Activated CD4-positive, alpha-beta memory T cell treated with anti-CD3 and anti-CD28 coated beads, Interleukin-2, amount 10 ng/mL, durations not matched to agents 7 days and 5 days (primary cell): ENCODE data around the gene TEX2. TPM values are rescaled to one million over a fixed set of nuclear protein-coding genes. Genes with fewer than 3 reads are reported as not detected.

Experiments
- CTCF ChIA-PET: fragments of 350-600 bp; sonication (Branson Sonifier 250); formaldehyde crosslinking; loops from one replicate; lab custom pipeline; 2021; ENCODE audit warnings: antibody characterized with exemption, inconsistent platforms; lab: Charles Lee
- POLR2A ChIA-PET: fragments of 350-600 bp; sonication (Branson Sonifier 250); formaldehyde crosslinking; loops from one replicate; lab custom pipeline; 2021; ENCODE audit warnings: antibody characterized with exemption; lab: Charles Lee
- DNase-seq: peaks from one replicate; pipeline ENCODE4 v3.0.0-alpha.2; 2020
- H3K27ac Mint-ChIP-seq: one replicate; pipeline ENCODE4 v1.8.0; 2021; ENCODE audit warnings: mild to moderate bottlenecking, mixed read lengths
- H3K27me3 Mint-ChIP-seq: one replicate; pipeline ENCODE4 v1.8.0; 2021; ENCODE audit warnings: mixed read lengths
- H3K36me3 Mint-ChIP-seq: one replicate; pipeline ENCODE4 v1.8.0; 2021; ENCODE audit warnings: low read depth, mixed read lengths
- H3K4me1 Mint-ChIP-seq: one replicate; pipeline ENCODE4 v1.8.0; 2021; ENCODE audit warnings: mixed read lengths
- H3K4me3 Mint-ChIP-seq: one replicate; pipeline ENCODE4 v1.8.0; 2021; ENCODE audit warnings: mild to moderate bottlenecking, mixed read lengths
- H3K9me3 Mint-ChIP-seq: one replicate; pipeline ENCODE4 v1.8.0; 2021; ENCODE audit warnings: mixed read lengths
- total RNA-seq, 2 experiments: library from RNA; stranded (reverse); gene quantifications; one replicate each; pipeline ENCODE4 v1.2.3, GENCODE V29; 2021

Gene TEX2
- total RNA-seq, 2 experiments from 2014 or later, result 10.5 to 12.4 TPM

DNA sequence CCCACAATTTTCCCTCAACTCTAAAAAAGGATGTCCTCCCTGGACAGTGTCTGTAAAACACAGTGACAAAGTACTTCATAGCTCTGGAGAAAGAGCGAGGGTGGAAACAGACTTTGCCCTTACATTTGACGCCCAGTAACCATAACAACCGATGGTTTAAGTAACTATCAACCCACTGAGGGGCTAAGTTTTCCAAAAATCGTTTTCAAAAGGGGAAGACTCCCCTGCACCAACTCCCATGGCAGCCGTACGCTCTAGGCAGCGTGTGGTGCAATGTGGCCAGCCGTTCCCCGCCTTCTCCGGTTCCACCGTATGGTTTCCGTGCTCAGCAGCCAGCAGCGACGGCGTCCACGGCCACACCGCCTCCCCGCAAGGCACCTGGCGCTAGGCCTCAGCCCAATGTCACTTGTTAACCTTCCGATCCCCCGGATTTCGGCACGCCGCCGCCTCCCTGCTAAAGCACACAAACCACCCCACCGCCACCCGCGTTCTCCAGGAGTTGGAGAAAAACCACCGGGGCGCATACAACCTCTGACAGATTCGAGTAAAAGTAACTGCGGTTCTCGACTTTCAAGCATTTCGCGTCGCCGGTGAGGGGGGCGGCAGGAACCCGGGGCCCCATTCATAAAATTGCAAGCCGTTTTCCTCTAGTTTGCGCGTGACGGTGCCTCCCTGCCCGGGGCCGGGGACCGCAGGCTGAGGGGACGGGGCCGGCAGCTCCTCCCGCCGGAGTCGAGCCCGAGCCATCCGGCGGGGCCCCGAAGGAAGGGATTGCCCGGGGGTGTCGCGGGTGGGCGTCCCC lies 661 bp downstream of the TEX2 start:
- Mint-ChIP-seq H3K9me3 (no peaks in the 10 kb centered on the region), H3K4me1 (peaks cover 31% of the 10 kb centered on the region), H3K4me3 (peak overlapping the region; percentile 82), H3K27ac (peak overlapping the region; percentile 73), H3K36me3 (no peaks in the 10 kb centered on the region), H3K27me3 (peaks cover 13% of the 10 kb centered on the region)
- DNase-seq, result peak; percentile 70
- CTCF ChIA-PET, result interaction anchor here (0.8 to 1.5 kb wide), 5 partner anchors 8 to 238 kb away, joined by 3 to 5 read pairs (median 3); no protein-coding TSS in a partner anchor
- POLR2A ChIA-PET, result interaction anchor here (0.8 to 3.4 kb wide), 7 partner anchors 11 to 244 kb away, joined by 3 to 38 read pairs (median 4); partner anchors contain the start of genes CEP95, DDX5 and ERN1

DNA sequence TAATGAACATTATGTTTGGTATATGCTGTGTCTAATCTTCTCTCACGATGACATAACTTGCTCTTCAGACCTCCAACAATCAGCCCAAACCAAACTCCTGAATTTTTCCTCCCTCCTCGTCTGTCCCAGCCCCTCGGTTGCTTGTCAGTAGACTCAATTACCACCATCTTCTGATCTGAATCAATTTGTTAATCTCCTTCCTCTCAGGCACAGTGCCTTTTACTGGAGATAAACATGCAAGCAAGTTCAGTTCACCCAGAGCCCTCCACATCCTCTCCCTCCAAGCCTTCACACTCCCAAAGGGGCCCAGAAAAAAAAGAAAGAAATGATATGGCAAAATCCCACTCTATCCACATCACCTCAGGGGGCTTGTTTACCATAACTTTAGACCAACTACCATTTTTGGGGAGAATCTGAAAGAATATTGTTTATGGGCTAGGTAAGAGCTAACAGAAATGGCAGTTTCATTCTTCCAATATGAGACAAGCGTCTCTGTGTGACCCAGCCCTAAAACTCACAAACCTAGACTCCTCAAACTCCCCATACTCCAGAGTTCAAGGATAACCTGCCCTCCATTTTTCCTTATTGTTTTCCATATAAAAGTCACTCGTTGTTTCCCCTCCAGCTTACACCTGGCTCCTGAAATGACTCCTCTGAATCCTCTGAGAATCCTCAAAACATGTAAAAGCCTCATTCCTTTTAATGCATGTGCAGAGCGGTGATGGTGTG lies 1.5 kb downstream of the TEX2 start:
- Mint-ChIP-seq H3K36me3 (no peaks in the 10 kb centered on the region), H3K27ac (peak overlapping the region; percentile 73), H3K9me3 (no peaks in the 10 kb centered on the region), H3K4me3 (peak overlapping the region; percentile 82), H3K4me1 (peaks cover 31% of the 10 kb centered on the region), H3K27me3 (peaks cover 7% of the 10 kb centered on the region)
- CTCF ChIA-PET, result interaction anchor here (0.8 to 1.2 kb wide), 2 partner anchors 9 to 25 kb away, joined by 3 read pairs; no protein-coding TSS in a partner anchor
- POLR2A ChIA-PET, result interaction anchor here (1.1 to 3.4 kb wide), 2 partner anchors 11 to 114 kb away, joined by 3 to 38 read pairs; no protein-coding TSS in a partner anchor
- no peak for DNase-seq

DNA sequence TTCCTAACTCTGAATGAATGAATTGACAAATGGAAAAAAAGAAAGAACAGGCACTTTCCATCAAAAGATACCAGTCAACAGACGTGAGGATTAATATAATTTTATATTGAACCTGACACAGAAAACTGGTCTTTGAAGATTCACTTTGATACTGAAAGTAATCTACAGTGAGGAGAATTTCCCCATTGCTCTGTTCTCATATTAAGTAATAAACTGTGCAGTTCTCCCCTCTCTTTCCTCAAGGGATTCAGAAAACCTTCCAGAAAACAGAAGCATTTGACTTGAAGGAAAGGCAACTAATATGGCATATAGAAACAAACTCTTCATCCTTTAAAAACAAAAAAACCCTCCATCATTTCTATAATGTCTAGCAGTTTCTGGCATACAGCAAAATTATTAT lies 2.2 kb downstream of the TEX2 start:
- CTCF ChIA-PET, result no interaction called here
- Mint-ChIP-seq H3K9me3 (no peaks in the 10 kb centered on the region), H3K4me1 (peaks cover 31% of the 10 kb centered on the region), H3K27me3 (peaks cover under 1% of the 10 kb centered on the region), H3K36me3 (no peaks in the 10 kb centered on the region), H3K27ac (no peak overlapping the region), H3K4me3 (no peak overlapping the region)
- DNase-seq, result no peak
- POLR2A ChIA-PET, result no interaction called here

DNA sequence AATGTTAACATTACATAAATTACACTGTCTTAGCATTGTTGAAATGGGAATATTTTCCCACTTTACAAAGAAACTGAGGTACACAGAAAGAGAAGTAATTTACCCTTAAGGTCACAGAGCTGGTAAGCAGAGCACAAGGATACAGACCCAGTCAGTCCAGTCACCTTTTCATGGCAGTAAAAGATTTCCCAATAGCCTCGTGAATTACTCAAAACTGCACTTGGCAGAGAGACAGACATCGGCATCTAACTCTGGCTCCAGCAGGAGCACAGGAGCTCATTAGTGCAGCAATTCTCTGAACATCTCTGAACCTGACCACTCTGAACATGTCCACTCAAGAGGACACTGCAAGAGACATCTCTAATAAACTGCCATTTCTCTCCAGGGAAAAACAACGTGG lies 3.1 kb downstream of the TEX2 start:
- Mint-ChIP-seq H3K27me3 (no peaks in the 10 kb centered on the region), H3K4me1 (peaks cover 31% of the 10 kb centered on the region), H3K4me3 (no peak overlapping the region), H3K9me3 (no peaks in the 10 kb centered on the region), H3K27ac (no peak overlapping the region), H3K36me3 (no peaks in the 10 kb centered on the region)
- DNase-seq, result no peak
- POLR2A ChIA-PET, result interaction anchor here (0.8 kb wide), 1 partner anchor 114 kb away, joined by 3 read pairs; no protein-coding TSS in a partner anchor
- CTCF ChIA-PET, result interaction anchor here (0.8 kb wide), 1 partner anchor 20 kb away, joined by 3 read pairs; no protein-coding TSS in a partner anchor

DNA sequence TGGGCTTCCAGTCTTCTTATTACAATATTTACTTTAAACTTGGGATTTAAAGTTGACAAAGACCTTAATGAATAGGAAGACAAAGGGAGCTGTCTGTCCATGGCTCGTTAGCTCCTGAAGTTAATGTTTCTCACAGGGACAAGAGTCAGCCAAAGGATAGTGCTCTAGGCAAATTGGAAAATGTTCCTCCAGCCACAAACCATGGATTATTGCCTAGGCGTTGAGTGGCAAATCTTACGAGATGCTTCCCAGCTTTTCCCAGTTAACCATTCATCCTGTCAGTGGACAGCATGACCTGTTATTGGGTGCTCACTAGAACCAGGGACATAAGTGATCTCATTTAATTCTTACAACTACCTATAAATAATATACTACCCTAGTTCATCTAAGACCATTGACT lies 3.6 kb downstream of the TEX2 start:
- H3K27me3 Mint-ChIP-seq, result no peaks in the 10 kb centered on the region
- peaks cover 30% of the 10 kb centered on the region for H3K4me1 Mint-ChIP-seq
- H3K9me3 Mint-ChIP-seq, result no peaks in the 10 kb centered on the region
- ChIA-PET CTCF (interaction anchor here (0.8 kb wide), 1 partner anchor 20 kb away, joined by 3 read pairs; no protein-coding TSS in a partner anchor), POLR2A (interaction anchor here (0.8 kb wide), 1 partner anchor 114 kb away, joined by 3 read pairs; no protein-coding TSS in a partner anchor)
- H3K4me3 Mint-ChIP-seq, result no peak overlapping the region
- no peaks in the 10 kb centered on the region for H3K36me3 Mint-ChIP-seq
- DNase-seq, result no peak
- H3K27ac Mint-ChIP-seq, result no peak overlapping the region

DNA sequence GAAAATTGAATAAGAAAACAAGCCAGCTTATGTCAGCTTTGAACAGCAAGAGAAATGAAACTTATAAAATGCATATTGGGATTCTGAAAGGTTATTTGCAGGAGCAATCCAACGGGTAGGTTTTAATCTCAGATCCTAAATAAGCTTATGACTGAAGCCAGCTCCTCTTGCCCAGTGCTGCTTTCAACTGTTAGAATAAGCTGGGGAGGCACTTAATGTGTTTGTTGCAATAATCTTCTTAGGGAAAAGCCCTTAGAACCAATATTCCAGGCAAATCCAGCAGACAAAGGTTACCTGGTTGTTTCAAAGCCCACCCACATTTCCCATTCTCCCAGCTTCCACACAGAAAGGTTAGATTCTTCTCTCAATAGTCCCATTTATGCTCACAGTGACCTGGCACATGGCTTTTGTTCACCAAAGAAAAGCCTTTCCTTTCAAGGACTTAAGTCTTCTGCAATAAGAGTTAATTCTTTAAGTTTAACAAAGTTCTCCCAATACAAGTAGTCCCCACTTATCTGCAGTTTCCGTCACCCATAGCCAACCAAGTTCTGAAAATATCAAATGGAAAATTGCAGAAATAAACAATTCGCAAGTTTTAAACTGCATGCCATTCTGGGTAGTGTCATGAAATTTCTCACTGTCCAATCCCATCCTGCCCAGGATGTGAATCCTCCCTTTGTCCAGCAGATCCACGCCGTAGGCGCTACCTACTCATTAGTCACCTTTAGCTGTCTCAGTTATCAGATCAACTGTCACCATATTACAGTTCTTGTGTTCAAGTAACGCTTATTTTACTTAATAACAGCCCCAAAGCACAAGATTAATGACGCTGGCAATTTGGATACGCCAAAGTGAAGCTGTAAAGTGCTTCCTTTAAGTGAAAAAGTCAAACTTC lies 5.9 kb downstream of the TEX2 start:
- Mint-ChIP-seq H3K27ac (no peak overlapping the region), H3K27me3 (no peaks in the 10 kb centered on the region), H3K4me3 (no peak overlapping the region), H3K4me1 (peaks cover 15% of the 10 kb centered on the region), H3K36me3 (no peaks in the 10 kb centered on the region), H3K9me3 (no peaks in the 10 kb centered on the region)
- DNase-seq, result no peak
- POLR2A ChIA-PET, result no interaction called here
- CTCF ChIA-PET, result no interaction called here

DNA sequence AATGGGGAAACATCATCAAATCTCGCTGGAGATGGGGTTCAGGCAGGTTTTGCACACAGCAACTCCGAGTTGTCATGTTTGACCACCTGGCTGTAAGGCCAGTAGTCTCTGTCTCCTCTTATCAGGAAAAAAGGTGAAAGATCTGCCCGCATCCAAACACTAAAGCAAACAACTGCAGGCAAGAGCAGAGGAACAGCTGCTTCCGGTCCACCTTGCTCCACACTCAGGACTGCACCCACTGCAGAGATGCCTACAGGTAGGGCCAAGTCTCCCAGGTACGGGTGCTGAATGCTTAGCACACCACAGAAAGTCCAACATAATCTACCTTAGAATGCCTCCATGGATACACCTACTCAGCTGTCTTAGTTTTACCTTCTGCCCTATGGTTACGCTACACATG lies 7.3 kb downstream of the TEX2 start:
- no peaks in the 10 kb centered on the region for H3K27me3 Mint-ChIP-seq
- POLR2A ChIA-PET, result no interaction called here

DNA sequence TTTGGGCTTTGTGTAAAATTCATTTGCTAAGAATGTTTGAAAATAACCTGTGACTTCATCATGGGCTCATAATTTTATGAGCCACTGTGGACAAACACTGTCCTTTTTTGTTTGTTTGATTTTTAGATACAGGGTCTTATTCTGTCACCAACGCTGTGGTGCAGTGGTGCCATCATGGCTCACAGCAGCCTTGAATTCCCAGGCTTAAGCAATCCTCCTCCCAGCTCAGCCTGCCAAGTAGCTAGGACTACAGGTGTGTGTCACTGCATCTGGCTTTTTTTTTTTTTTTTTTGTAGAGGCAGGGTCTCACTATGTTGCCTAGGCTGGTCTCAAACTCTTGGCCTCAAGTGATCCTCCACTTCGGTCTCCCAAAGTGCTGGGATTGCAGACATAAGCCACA lies 8.3 kb downstream of the TEX2 start:
- peaks cover 1% of the 10 kb centered on the region for H3K4me1 Mint-ChIP-seq
- ChIA-PET CTCF (no interaction called here), POLR2A (no interaction called here)
- DNase-seq, result no peak
- H3K9me3 Mint-ChIP-seq, result no peaks in the 10 kb centered on the region
- no peak overlapping the region for H3K27ac Mint-ChIP-seq
- no peak overlapping the region for H3K4me3 Mint-ChIP-seq
- no peaks in the 10 kb centered on the region for H3K36me3 Mint-ChIP-seq
- H3K27me3 Mint-ChIP-seq, result no peaks in the 10 kb centered on the region

More for the DNA sequence above, 7.3 kb downstream of the TEX2 start:
- Mint-ChIP-seq H3K9me3 (no peaks in the 10 kb centered on the region), H3K27ac (no peak overlapping the region), H3K4me3 (no peak overlapping the region), H3K36me3 (no peaks in the 10 kb centered on the region), H3K4me1 (peaks cover 5% of the 10 kb centered on the region)
- DNase-seq, result no peak
- CTCF ChIA-PET, result no interaction called here

DNA sequence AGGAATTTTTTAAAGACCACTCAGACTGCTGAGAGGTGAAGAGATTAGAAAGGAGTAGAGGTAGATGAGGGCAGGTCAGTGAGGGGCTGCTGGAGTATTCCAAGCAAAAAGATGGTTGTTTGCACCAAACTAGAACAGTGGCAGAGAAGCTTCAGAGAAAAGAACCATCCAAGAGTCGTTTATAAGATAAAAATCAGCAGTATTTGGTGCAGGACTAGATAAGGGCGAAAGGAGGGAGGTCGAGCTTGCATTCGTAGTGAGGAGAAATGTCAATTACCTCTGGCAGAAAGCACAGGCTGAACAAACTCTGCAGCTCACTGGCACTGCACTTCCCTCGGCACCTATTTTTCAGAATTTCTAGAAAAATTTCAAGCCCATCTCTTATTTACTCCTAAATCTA lies 9.6 kb downstream of the TEX2 start:
- POLR2A ChIA-PET, result no interaction called here
- no peak overlapping the region for H3K4me3 Mint-ChIP-seq
- no peaks in the 10 kb centered on the region for H3K27me3 Mint-ChIP-seq
- H3K27ac Mint-ChIP-seq, result no peak overlapping the region
- H3K4me1 Mint-ChIP-seq, result no peaks in the 10 kb centered on the region
- H3K36me3 Mint-ChIP-seq, result no peaks in the 10 kb centered on the region
- H3K9me3 Mint-ChIP-seq, result no peaks in the 10 kb centered on the region
- no peak for DNase-seq
- CTCF ChIA-PET, result interaction anchor here (1.0 kb wide), 1 partner anchor 10 kb away, joined by 4 read pairs; the partner anchor contains the start of gene TEX2

DNA sequence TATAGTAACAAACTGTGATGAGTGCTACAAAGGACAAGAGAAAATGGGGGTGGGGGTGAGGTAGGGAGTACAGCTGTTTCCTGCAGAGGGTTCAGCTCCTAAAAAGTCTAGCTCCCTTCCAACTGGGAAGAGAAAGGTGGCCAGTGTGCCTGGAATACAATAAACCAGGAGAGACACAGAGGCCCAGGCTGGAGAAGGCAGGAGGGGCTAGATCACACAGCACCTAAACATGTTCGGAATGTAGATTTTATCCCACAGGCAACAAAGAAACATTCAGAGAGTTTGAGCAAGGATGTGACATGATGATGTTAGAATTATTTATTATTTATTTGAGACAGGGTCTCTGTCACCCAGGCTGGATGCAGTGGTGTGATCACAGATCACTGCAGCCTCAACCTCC lies 10.2 kb downstream of the TEX2 start:
- no peak overlapping the region for H3K4me3 Mint-ChIP-seq
- DNase-seq, result no peak
- H3K9me3 Mint-ChIP-seq, result no peaks in the 10 kb centered on the region
- H3K4me1 Mint-ChIP-seq, result no peaks in the 10 kb centered on the region
- no peaks in the 10 kb centered on the region for H3K27me3 Mint-ChIP-seq
- no peaks in the 10 kb centered on the region for H3K36me3 Mint-ChIP-seq
- ChIA-PET CTCF (no interaction called here), POLR2A (no interaction called here)
- no peak overlapping the region for H3K27ac Mint-ChIP-seq

DNA sequence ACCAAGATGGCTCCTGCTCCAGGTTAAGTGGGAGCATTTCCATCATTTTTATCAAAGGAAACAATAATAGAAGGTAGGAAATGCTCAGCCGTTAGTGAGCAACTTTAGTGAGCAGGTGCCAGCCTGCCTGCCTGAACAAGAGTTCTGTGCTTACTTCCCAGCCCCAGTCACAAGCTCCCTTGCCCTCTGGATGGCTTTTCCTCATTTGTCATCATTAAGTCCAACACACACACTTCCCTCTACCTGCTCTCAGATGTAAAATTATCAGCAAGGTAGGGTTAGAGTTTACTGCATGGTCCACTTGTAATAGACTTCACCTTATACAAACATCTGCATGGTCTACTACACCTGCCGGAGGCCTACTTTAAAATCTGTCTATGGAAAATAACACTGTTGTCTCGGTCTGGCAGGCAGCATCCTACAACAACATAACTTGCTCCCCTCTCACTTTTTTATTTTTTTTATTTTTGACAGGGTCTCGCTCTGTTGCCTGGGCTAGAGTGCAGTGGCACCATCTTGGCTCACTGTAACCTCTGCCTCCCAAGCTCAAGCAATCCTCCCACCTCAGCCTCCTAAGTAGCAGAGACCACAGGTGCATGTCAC lies 12.7 kb downstream of the TEX2 start:
- H3K36me3 Mint-ChIP-seq, result no peaks in the 10 kb centered on the region
- H3K4me3 Mint-ChIP-seq, result no peak overlapping the region
- ChIA-PET CTCF (no interaction called here), POLR2A (interaction anchor here (0.8 kb wide), 1 partner anchor 12 kb away, joined by 3 read pairs; no protein-coding TSS in a partner anchor)
- DNase-seq, result no peak
- H3K9me3 Mint-ChIP-seq, result no peaks in the 10 kb centered on the region
- no peak overlapping the region for H3K27ac Mint-ChIP-seq
- H3K4me1 Mint-ChIP-seq, result no peaks in the 10 kb centered on the region
- H3K27me3 Mint-ChIP-seq, result no peaks in the 10 kb centered on the region

DNA sequence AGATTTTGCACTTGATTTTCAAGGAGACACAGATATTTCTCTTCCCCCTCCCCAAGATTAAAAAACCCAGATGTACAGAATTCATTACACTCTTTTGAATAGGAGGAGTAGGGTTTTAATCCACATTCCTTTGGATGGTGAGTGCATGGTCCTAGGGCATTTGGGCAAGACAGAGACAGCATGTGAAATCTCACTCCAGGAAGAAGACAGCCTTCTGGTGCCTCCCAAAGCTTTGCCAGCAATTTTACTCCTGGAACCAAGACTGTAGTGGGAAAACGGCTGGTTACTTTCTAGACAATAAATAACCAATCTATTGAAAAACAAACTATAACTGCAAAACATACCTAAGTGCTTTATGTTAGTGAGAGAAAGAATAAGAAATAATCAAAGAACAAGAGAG lies 15.2 kb downstream of the TEX2 start:
- ChIA-PET CTCF (no interaction called here), POLR2A (no interaction called here)
- no peaks in the 10 kb centered on the region for H3K9me3 Mint-ChIP-seq
- H3K4me3 Mint-ChIP-seq, result no peak overlapping the region
- H3K4me1 Mint-ChIP-seq, result no peaks in the 10 kb centered on the region
- no peaks in the 10 kb centered on the region for H3K27me3 Mint-ChIP-seq
- DNase-seq, result no peak
- H3K27ac Mint-ChIP-seq, result no peak overlapping the region
- no peaks in the 10 kb centered on the region for H3K36me3 Mint-ChIP-seq
